Fibroblast of skin of back (primary cell): Measurements from ENCODE around the gene TNFRSF6B.
"Not testable (repeated sequence)": the region's sequence is repeated elsewhere in the genome, so short reads cannot be mapped to it uniquely, and the experiment has no call there.

Experiments used
- DNase-seq: peaks from one replicate; pipeline ENCODE4 v3.0.0-alpha.2; 2013

The TNFRSF6B gene

DNA sequence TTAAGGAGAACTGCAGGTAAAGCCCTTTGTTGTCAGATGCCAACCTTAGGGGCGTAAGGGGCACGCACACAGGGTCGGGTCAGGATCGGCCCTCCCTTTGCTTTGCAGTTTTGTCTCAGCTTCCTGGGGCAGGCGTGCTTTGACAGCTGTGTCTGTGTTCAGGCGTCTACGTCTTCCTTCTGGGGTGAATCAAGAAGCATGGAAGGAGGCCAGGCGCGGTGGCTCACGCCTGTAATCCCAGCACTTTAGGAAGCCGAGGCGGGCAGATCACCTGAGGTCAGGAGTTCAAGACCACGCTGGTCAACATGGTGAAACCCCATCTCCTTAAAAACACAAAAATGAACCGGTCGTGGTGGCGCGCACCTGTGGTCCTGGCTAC lies 12.7 kb downstream of the TNFRSF6B start:
- DNase-seq = no peak

GRCh38 chr20:63711085-63711645 lies 14.7 kb downstream of the TNFRSF6B start:
- no peak for DNase-seq

DNA sequence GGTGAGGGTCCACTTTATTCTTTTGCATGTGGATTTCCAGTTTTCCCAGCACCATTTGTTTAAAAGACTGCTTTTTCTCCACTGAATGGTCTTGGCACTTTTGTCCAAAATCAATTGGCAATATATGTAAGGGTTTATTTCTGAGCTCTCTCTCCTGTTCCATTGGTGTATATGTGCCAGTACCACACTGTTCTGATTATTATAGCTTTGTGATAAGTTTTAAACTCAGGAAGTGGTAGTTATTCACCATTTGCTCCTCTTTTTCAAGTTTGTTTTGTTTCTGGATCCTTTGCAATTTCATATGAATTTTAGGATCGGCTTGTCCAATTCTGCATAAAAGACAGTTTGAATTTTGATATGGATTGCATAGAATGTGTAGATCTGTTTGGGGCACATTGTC lies 15.7 kb downstream of the TNFRSF6B start:
- DNase-seq = no peak

GRCh38 chr20:63714858-63715257 lies 18.4 kb downstream of the TNFRSF6B start:
- DNase-seq = no peak

- no peak for DNase-seq
These were observed 22.5 kb downstream of the TNFRSF6B start for GRCh38 chr20:63718996-63719395.

DNA sequence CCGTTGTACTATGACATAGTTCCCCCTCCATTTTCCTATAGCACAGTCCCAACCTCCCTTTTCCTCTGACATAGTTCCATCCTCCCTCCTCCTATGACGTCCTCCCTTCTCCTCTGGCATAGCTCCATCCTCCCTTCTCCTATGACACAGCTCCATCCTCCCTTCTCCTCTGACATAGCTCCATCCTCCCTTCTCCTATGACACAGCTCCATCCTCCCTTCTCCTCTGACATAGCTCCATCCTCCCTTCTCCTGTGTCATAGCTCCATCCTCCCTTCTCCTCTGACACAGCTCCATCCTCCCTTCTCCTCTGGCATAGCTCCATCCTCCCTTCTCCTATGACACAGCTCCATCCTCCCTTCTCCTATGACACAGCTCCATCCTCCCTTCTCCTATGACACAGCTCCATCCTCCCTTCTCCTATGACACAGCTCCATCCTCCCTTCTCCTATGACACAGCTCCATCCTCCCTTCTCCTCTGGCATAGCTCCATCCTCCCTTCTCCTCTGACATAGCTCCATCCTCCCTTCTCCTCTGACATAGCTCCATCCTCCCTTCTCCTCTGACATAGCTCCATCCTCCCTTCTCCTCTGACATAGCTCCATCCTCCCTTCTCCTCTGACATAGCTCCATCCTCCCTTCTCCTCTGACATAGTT lies 26.6 kb downstream of the TNFRSF6B start:
- not testable (repeated sequence) for DNase-seq

DNA sequence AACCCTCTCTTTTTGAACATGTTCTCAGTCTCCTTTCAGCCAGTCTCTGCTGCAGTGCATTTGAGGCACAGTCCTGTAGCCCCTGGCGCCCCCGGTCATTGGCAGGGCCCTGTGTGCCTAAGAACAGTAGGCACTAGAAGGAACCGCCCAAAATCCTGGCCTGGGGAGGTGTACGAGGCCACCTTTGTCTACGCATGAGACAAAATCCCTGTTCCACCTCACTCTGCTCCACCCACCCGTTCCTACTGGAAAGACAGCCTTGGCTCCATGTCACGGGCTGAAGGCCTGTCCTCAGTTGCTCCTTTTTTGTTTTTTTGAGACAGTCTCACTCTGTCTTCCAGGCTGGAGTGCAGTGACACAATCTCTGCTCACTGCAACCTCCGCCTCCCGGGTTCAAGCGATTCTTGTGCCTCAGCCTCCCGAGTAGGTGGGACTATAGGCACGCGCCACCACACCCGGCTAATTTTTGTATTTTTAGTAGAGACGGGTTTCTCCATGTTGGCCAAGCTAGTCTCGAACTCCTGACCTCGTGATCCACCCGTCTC lies 33.8 kb downstream of the TNFRSF6B start:
- DNase-seq = not testable (repeated sequence)

DNA sequence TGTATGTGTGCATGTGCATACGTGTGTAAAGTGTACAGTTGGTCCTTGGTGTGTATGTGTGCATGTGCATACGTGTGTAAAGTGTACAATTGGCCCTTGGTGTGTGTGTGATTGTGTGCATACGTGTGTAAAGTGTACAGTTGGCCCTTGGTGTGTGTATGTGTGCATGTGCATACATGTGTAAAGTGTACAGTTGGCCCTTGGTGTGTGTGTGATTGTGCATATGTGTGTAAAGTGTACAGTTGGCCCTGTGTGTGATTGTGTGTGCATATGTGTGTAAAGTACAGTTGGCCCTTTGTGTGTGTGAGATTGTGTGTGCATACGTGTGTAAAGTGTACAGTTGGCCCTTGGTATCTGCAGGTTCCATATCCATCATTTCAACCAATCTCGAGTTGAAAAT lies 35.0 kb downstream of the TNFRSF6B start:
- DNase-seq = no peak

DNA sequence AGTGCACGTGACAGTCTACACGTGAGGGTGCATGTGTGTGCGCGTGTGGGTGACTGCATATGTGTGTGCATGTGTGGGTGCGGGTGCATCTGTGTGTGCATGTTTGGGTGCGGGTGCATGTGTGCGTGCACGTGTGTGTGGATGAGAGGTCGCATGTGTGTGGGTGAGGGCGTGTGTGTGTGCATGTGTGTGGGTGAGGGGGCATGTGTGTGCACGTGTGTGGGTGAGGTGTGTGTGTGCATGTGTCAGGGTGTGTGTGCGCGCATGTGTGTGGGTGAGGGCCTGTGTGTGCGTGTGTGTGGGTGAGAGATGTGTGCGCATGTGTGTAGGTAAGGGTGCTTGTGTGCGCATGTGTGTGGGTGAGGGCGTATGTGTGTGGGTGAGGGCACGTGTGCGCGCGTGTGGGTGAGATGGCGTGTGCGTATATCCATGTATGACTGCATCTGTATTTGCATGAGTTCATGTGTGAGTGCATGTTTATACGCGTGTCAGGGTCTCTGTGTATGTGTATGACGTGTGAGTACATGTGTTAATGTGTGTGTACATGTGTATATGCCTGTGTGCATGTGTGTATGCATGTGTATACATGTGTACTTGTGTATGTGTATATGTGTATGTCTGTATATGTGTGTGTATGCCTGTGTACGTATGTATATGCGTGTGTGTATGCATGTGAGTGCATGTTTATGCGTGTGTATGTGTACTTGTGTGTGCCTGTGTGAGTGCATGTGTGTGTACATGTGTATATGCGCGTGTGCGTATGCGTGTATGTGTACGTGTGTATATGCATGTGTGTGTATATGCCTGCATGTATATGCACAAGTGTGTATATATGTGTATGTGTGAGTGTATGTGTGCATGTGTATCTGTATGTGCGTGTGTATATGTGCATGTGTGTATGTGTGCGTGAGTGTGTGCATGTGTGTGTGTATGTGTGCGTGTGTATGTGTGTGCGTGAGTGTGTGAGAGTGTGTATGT lies 36.0 kb downstream of the TNFRSF6B start:
- no peak for DNase-seq

DNA sequence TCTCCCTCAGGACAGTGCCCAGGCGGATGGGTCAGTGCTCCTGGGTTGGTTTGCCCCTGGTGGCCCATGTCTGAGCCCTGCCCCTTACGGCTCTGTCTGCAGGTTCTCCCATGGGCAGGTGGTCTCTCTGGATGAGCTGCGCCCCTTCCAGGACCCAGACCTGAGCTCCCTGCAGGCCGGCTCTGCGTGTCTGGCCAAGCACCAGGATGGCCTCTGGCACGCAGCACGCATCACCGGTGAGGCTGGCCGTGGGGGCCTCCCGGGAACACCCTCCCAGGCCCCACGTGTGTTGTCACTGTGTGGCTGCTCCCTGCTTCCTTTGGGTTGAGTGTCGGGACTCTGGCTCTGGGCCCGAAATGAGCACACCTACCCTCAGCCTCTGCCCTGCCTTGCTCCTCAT lies 36.7 kb downstream of the TNFRSF6B start:
- no peak for DNase-seq

- DNase-seq = no peak
These were observed 37.2 kb downstream of the TNFRSF6B start for GRCh38 chr20:63733579-63734081.

- no peak for DNase-seq
These were observed 37.9 kb downstream of the TNFRSF6B start for GRCh38 chr20:63734111-63734945.

- no peak for DNase-seq
These were observed 38.8 kb downstream of the TNFRSF6B start for GRCh38 chr20:63734946-63735858.

DNA sequence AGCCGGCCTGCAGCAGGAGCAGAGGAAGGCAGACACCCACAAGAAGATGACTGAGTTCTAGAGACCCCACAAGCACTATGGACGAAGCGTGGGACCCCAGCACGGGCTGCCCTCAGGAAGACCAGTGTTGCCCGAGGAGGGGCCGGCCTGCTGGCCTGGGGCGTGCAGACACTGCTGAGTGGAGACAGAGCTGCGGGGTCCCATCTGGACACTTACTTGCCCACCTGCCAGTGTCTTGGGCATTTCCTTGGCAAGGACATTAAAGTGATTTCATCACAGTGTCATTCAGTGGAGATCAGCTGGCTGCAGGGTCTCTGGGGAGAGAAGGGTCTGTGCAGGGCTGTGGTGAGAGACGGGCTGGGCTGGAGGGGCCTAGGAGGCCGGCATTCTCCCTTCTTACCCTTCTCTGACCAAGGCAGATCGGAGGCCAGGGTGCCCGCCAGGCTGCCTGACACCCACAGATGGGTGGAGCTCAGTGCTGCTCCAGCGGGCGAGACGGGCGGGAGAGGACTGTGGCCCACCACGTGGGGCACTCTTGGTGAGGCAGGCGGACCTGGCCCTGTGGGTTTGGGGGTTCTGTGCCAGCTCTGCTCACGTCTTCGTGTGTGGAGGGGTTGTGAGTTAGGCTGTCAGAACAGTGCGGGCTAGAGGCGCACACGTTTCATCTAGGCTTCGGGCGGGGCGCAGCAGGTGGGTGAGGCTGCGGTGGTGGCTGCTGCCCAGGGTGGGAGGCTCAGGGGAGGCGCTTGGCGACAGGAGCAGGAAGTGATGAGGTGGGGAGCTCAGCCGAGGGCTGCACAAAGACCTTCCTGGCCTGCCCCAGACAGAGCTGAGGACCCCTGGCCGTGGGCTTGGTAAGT lies 39.6 kb downstream of the TNFRSF6B start, which contains the start of gene LIME1:
TSS of gene LIME1 (plus strand) at position 806 of the 860 bp plus-strand sequence. CDS start 886 bp downstream, outside the sequence.
- DNase-seq = no peak

DNA sequence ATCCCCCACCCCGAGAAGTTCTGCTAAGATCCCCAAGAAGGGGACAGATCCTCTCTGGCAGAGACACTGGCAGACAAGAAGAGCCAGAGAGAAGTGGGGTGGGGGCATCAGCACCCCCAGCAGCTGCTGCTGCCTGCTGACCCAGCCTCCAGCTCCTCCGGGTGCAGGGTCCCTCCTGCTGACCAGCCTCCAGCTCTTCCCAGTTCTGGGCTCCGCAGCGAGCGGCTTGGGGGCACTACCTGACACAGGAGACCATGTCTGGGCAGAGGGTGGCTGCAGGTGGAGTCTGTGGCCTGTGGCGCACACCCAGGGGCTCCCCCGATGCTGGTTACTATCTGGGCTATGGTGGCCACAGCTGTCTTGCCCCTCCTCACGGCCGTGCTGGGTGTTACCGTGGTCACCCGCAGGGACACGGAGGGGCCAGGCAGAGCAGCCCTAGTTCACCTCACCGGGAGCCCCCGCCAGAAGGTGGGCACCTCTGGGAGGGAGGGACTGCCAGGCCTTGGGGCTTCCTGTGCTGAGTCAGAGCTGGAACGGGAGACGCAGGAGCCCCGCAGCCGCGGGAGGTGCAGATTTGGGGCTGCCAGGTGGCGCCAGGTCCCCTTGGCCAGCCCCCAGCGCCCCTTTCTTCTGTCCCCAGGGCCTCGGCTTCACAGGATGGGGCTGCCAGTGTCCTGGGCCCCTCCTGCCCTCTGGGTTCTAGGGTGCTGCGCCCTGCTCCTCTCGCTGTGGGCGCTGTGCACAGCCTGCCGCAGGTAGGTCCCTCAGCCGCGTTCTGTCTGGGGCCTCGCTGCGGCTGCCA lies 40.6 kb downstream of the TNFRSF6B start:
- no peak for DNase-seq

GRCh38 chr20:63737695-63737944 lies 41.2 kb downstream of the TNFRSF6B start:
- DNase-seq = no peak

DNA sequence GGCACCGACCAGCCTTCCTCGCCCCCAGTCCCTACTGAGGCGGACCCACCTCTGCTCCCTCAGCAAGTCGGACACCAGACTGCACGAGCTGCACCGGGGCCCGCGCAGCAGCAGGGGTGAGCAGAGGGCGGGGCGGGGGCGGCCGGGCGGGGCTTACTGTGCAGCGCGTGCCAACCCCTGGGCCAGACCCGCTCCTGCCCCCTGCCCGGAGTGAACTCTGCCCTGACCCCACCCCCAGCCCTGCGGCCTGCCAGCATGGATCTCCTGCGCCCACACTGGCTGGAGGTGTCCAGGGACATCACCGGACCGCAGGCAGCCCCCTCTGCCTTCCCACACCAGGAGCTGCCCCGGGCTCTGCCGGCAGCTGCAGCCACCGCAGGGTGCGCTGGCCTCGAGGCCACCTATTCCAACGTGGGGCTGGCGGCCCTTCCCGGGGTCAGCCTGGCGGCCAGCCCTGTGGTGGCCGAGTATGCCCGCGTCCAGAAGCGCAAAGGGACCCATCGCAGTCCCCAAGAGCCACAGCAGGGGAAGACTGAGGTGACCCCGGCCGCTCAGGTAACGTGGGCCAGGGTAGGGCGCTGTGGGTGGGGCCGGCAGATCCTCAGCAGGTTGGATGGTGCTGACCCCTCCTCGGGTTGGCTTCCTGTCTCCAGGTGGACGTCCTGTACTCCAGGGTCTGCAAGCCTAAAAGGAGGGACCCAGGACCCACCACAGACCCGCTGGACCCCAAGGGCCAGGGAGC lies 41.7 kb downstream of the TNFRSF6B start:
- DNase-seq = no peak

DNA sequence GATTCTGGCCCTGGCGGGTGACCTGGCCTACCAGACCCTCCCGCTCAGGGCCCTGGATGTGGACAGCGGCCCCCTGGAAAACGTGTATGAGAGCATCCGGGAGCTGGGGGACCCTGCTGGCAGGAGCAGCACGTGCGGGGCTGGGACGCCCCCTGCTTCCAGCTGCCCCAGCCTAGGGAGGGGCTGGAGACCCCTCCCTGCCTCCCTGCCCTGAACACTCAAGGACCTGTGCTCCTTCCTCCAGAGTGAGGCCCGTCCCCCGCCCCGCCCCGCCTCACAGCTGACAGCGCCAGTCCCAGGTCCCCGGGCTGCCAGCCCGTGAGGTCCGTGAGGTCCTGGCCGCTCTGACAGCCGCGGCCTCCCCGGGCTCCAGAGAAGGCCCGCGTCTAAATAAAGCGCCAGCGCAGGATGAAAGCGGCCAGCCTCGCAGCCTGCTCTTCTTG lies 42.3 kb downstream of the TNFRSF6B start:
- peak; percentile 17 for DNase-seq
